A172 (cell line): ENCODE measurements around the gene VPS18. TPM values are rescaled to one million over a fixed set of nuclear protein-coding genes. Genes with fewer than 3 reads are reported as not detected.

Source experiments
- DNase-seq: peaks from one replicate; pipeline ENCODE4 v3.0.0-alpha.2; 2015; ENCODE audit warnings: low spot score
- total RNA-seq: library from RNA; depleted of rRNA; stranded (reverse); fragments of >200 nt; shearing (Covaris generic); gene quantifications from 2 replicates; pipeline ENCODE4 v1.2.3, GENCODE V29; 2014

The VPS18 gene
- total RNA-seq, 1 experiment from 2014 or later: 41.7 TPM

DNA sequence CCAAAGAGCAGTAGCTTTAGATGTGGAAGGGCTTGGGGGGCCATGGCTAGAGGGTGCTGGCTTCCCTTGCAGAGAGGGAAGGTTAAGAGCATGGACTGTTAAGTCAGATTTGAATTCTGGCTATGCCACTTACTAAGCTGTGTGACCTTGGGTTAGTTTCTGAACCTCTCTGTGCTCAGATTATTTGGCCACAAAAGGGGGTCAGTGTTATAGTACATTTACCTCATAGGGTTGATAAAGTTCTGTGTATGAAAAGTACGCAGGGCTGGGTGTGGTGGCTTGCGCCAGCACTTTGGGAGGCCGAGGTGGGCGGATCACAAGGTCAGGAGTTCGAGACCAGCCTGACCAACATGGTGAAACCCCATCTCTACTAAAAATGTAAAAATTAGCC, 6.8 kb downstream of the VPS18 start:
- no peak for DNase-seq

DNA sequence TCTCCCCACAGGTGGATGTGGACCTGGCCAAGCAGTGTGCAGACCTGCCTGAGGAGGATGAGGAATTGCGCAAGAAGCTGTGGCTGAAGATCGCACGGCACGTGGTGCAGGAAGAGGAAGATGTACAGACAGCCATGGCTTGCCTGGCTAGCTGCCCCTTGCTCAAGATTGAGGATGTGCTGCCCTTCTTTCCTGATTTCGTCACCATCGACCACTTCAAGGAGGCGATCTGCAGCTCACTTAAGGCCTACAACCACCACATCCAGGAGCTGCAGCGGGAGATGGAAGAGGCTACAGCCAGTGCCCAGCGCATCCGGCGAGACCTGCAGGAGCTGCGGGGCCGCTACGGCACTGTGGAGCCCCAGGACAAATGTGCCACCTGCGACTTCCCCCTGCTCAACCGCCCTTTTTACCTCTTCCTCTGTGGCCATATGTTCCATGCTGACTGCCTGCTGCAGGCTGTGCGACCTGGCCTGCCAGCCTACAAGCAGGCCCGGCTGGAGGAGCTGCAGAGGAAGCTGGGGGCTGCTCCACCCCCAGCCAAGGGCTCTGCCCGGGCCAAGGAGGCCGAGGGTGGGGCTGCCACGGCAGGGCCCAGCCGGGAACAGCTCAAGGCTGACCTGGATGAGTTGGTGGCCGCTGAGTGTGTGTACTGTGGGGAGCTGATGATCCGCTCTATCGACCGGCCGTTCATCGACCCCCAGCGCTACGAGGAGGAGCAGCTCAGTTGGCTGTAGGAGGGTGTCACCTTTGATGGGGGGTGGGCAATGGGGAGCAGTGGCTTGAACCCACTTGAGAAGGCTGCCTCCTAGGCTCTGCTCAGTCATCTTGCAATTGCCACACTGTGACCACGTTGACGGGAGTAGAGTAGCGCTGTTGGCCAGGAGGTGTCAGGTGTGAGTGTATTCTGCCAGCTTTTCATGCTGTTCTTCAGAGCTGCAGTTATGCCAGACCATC, 8.6 kb downstream of the VPS18 start:
- no peak for DNase-seq

DNA sequence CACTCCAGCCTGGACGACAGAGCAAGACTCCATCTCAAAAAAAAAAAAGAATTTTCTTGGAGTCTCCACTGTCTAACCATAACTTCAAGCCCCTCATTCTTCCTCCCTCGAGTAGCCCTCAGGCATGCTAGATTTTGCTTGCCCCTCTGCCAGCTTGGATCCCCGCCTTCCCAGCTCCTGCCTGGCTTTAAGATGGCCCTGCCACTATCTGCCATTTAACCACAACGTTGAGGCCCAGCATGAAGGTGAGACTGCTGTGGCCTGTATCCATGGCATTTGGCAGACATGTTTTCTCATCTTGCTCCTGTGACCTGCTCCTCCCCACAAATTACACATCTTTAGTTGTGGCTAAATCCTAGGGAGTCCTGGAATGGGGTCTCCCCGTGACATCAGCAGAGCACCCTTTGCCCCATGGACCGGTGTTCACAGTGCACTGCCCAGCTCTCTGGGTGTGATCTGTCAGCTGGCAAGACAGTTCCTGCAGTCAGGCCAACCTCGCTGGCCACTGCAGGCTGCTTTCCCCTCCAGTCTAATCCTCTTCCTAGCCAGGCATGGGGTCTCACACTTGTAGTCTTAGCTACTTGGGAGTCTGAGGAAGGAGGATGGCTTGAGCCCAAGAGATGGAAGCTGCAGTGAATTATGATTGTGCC, 10.4 kb downstream of the VPS18 start:
- no peak for DNase-seq

DNA sequence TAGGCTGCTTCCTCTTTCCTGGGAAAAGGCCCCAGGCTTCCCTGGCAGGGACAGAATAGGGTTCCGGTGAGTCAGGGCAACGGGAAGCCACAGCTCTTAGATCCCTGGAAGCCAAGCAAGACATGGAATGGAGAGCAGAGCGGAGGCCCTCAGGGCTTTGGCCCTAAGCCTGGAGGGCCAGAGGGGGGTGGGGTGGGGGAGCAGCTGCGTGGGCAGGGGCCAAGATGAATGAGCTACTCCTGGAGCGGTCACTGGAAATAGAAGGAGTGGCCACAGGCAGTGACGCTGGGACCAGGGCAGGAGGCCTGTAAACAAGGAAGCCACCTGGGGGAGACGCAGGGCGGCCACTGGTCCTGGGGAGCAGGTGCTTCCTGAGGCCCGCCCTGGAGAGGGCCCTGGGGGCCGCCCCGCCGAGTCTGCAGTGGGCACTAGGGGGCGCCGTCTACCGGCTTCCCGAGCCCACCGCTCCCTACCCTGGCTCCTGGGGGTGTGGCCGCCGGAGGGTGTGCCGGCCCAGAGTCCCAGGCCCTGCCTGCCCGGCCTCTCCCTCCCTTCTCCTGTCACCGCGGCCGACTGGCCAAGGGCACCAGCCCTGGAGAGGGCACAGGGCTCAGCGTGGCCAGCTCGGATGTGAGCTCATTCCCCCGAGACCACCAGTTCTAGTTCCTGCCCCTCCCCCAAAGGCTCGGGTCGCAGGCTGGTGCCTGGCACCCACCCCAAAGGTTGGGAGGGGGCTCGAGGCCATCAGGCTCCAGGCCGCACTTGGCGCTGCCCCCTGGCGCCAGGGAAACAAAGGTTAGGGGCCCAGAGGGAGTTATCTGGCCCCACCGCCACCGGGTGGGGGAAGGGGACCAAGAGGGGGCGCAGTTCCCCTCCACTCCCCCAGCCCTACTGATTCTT, 12.1 kb downstream of the VPS18 start:
- peak; percentile 94 for DNase-seq

DNA sequence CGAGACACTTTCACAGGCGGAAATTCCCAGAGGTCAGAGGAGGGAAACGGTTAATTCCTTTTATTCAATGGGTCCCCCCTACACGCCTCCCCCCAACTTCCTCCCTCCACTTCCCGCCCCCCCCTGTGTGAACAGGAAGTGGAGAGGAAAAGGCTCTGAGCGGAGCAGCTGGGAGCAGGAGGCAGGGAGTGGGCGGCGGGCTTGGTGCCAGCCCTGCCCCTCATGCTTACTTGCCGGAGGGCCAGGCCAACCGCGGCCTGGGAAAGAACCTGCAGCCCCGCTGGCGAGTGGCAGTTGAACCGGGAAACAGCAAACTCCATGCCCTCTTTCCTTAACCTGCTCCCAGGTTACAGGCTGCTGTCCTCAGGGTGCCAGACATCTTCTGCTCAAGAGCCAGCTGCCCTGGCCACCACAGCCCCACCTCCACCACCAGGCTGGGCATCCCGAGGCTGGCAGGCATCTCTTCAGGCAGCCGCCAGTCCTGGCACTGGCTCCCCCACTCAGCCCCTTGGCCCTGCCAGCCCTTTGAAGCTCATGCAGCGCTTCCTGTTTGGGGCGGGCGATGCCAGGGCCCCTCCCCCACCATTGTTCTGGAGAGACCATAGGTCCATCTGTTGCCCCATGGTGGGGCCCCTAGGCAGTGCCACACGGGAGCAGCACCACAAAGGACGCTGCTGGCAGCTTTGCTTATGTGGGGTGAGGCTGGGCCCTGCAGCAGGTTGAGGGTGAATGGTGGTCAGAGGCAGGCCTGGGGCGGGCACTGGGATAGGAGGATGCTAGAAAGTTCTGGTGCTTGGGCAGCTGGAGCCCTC, 12.9 kb downstream of the VPS18 start:
- peak; percentile 41 for DNase-seq

DNA sequence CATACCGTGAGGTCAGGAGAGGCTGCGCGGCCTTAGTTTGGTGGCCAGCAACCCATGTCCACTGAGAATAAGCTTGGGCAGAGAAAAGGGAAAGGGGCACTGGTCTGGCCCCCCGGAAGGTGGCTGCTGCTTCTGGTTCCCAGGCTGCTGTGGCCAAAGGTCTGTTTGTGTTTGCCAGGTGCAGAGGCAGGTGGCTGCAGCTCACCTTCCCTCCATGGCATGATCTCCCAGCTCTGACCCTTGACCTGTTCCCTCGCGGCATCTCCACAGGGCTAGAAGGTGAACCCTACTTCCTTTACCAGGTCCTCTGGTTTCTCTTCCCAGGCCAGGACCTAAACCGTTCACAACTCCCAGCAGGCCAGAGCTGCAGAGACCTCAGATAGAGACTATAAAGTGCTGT, 13.8 kb downstream of the VPS18 start:
- no peak for DNase-seq

DNA sequence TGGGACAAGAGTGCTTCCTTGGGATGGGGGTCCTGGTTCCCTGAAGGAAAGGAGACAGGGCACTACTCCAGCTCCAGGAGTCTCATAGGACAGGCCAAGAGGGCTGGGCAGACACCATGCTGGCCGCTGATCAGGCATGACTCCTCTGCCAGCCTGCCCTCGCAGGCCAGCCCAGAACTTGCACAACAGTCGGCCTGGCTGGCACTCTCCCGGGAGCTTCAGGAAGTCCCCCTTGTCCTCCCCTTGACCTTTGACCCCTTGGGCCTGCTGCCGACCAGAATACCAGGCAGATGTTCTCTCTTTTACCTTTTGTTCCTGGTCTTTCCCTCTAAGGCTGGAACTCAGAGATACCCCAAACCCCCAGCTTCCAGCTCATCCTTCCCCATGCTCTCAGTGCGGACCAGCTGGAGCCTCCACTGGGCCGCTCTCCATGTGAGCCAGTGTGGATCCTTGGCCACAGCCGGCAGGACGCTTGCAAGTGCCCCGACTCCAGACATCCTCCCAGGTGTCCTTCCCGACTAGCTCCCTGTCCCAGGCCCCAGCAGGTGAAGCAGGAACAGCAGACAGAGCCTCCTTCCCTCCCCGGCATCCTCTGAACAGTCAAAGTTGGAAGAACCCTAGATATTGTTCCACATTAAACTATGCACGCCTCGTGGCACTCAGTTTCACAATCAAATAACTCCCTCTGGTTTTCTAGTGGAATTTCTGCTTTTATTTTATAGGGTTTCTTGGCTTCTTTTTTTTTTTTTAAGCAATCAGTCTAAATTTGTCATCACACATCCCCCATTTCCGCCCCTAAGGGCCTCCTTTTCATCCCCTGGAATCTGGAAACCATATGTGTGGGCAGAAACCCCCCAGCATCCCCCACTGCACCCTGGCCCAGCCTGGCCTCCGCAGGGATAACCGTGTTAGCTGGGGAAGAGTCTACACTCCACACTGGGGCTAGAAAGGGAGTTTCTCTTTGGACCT, 15.7 kb downstream of the VPS18 start:
- DNase-seq: no peak

DNA sequence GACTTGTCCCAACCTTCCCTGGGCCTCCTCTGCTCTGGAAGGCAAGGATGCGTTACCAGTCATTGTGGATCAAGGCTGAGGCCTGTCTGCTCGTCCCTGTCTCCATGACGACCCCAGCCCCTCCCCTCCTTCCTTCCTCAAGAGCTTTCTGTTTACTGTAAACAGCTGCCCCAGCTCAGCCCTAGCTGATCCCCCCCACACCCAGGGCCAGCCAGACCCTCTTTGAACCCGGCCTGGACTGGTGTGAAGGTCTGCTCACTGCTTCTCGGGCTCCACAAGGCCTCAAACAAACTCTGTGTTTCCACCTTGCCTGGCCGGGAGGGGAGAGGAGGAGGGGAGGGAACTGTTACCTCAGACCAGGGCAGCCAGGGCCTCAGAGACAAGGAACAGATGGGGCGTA, 16.9 kb downstream of the VPS18 start:
- DNase-seq: no peak

DNA sequence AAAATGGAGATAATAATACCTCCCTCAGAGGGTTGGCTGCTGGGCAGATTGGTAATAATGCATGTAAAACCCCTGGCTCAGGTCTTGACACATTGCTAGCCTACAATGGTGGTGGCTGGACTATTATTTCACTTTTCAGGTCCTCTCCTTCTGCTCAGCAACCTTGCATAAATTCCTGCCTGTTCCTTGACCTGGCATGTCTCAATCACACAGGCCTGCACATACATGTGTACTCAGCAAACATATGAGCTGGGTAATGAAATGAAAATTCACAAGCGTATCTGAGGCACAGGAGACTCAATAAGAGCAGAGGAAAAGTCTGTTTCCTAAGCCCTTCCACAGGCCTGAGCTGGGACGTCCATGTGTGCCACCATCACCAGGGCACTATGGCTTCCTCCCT, 17.4 kb downstream of the VPS18 start:
- no peak for DNase-seq

DNA sequence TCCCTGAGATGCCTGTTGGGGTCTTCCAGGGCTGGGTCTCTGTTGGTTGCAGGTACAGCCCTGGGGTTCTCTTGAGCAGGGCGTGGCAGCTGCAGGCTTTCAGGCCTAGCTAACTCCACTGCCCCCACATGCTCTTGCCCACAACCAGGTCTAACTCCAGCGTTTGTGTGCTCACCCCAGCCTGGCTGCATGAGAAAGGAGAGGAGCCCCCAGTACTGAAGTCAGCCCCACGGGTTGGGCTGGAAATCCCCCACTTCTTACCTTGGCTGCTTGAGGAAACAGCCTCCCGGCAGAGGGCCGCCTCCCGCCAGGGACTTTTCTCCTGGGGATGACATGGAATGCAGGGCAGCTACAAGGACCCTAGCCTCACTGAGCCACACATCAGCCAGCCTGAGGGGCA, 18.2 kb downstream of the VPS18 start:
- no peak for DNase-seq

DNA sequence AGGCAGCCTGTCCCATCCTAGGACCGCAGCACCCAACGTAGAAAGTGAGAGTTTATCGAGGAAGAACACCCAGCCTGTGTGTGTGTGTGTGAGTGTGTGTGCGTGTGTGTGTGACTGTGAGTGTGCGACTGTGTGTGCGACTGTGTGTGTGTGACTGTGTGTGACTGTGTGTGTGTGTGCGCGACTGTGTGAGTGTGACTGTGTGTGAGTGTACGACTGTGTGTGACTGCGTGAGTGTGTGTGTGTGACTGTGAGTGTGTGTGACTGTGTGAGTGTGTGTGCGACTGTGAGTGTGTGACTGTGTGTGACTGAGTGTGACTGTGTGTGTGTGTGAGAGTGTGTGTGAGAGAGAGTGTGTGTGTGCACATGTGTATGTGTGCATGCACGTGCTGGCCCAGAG, 19.8 kb downstream of the VPS18 start:
- DNase-seq: no peak

DNA sequence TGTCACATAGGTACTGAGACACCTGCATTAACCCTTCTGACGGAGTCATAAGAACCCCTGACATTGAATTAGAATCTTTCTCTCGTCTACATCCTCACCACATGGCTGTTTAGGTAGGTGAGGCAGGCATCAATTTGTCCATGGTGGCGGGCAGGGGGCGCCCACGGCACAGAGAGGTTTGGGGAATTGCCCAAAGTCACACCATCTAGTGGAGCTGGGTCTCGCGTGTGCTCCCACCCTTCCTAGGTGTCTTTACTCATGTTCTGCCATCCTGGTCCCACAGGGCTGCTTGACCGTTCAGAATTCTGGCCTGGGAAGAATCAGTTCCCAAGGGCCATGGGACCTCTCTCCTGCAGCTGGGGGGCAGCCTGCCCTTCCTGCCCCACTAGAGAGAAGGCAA, 20.2 kb downstream of the VPS18 start:
- DNase-seq: no peak

DNA sequence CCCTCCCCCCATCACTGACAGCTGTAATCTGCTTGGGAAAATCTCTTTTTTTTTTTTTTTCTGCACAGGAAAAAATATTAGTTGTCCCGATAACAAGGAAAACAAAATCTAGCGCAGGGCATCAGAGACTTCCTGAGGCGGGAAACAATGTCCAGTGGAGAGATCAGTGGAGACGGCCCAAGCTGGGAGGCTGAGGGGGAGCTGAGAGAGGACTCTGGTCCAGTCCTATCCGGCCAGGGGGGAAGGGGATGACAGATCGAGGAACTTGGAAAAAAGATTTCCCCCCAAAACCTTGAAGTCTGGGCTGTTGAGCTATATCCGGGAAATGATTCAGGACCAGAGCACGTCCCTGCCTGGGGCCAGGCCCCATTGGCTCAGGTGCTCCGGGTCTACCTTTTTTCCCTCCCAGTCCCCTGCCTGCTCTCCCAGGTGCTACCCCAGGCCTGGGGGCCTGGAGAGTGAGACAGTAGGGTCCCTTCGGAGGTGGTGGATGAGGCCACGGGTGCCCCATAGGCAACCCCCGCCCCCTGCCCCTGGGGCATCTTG, 20.9 kb downstream of the VPS18 start:
- no peak for DNase-seq

DNA sequence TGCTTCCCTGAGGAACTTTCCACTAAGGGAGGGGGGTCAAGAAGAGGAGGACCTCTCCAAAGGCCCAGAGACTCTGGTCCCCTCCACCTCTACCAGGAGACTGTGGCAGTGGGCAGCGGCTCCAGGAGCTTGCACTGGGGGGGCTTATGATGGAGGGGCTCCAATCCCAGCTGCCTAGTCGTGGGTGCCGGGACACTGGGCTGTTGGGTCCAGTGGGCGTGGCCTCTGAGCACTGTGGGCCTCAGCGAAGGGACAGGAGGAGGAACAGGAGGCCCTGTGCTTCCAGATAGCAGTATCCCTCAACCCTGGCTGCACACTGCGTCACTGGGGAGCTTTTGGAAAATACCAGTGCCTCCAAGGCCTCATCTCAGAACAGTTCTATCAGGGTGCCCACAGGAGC, 21.4 kb downstream of the VPS18 start:
- no peak for DNase-seq

DNA sequence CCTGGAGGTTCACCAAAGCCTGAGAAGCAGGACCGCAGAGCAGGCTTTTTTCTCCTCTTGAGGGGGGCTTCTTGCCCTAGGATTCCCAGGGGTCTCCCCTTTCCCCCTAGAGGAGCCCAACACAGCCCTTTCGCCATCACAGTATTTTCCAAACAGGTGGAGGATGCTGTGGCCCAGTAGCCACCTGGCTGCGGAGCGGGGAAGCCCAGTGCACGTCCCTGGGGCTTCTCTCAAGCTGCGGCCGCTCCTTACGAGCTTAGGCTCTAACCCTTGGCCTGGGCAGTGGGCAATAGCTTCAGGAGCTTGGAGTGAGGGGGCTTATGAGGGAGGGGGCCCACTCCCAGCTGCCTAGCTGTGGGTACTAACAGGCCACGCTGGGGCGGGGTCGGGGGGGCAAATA, 23.3 kb downstream of the VPS18 start:
- no peak for DNase-seq

DNA sequence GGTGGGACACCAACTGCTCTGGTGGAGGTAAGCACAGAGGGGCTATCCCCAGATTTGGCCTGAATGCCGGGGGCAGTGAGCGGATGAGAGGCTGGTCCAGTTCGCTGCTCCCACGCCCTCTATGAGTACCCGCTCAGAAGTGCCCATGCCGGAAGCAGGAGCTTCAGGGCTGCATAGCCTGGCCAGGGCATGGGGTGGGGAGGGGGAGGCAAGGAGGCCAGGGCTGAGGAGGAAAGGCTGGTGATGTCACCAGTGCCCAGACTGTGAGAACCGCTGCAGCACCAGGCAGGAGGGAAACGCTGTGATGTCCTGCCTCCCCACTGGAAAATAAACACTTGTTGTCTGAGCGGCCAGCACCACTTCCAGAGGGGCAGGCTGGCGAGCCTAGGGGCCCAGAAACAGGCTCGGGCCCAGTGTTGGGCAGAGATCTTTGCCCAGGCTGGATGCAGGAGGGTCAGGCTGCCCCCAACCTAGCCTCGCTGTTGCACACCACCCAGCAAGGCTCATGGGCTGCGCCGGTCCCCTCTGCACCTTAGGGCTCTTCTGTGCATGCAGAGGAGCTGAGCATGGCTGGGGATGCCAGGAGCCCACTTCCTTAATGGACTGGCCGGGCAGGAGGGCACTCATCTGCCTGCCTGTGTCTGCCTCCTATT, 24.0 kb downstream of the VPS18 start:
- DNase-seq: no peak

DNA sequence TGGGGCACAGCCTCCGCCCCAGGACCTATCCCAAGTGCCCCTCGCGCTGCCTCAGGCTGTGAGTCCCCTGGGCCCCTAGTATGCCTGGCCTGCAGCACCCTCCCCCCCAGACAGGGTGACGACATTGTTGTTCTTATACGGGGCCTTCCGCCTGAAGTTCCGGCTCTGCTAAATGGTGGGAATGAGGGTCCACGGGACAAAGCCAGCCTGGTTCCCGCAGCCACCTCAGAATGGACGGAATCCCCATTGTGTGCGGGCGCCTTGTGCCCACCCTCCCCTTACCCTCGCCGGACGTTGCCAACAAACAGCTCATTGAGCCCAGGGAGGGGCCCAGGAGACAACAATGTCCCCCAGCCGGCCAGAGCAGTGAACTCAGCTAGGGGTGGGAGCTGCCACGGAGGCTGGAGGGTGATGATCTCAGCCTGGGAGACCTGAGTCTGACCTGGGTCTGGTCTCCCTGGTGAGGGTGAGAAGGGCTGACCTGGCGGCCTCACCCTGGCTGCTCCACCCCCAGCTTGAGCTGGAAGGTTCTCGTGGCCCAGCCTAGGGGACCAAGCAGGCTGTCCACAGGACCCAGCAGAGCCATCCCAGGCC, 24.6 kb downstream of the VPS18 start:
- no peak for DNase-seq

DNA sequence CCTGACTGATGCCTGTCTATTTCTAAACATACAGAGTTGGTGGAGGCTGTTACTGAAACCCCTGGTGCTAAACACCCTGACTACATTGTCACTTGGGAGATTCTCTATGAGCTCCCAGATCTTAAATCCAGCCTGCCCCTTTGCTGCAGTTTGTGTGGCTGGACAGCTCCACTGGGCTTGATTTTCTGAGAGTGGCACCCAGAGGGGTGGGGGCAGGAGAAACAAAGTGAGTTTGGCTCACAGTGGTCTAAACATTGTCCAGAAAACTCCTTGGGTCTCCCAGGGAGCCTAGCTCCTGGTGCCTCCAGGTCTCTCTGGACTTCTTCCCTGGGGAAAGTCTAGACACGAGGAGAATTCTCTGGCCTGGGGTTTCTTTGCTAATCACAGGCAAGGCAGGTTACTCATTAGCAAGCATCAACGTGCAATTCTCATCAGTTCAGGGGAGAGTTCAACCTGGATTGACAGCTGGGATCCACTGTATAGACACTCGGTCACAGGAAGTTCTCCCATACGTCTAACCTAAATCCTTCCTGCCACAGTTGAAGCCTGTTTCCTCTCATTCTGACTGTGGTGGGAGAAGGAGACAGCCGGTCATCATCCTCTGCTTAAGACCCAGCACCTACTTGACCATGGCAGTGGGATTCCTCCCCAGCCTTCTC, 27.8 kb downstream of the VPS18 start:
- no peak for DNase-seq
